Peyer's patch (tissue), 4 donors: ENCODE results near the gene DSCAML1. TPM values are rescaled to one million over a fixed set of nuclear protein-coding genes. Genes with fewer than 3 reads are reported as not detected.

Experiments used
- DNase-seq, 3 donors: peaks; one replicate each; pipeline ENCODE4 v3.0.0-alpha.2; 2017 to 2019
- H3K27ac ChIP-seq, 4 donors: fragments of 200-600 bp; sonication (generic); one replicate each; pipeline ENCODE4 v1.5.1; 2016 to 2019
- H3K27me3 ChIP-seq, 2 donors: fragments of 200-600 bp; sonication (generic); one replicate each; pipeline ENCODE4 v1.5.1; 2019
- H3K36me3 ChIP-seq, 3 donors: fragments of 200-600 bp; sonication (generic); one replicate each; pipeline ENCODE4 v1.5.1; 2016 to 2019
- H3K4me1 ChIP-seq, 4 donors: fragments of 200-600 bp; sonication (generic); one replicate each; pipeline ENCODE4 v1.5.1; 2016 to 2019
- H3K4me3 ChIP-seq, 4 donors: fragments of 200-600 bp; sonication (generic); 1 replicate in 3 of 4; 2 replicates in 1 of 4; pipeline ENCODE4 v1.5.1; 2016 to 2019; ENCODE audit warnings: mild to moderate bottlenecking in 1 of 4
- H3K9me3 ChIP-seq, 4 donors: fragments of 200-600 bp; sonication (generic); one replicate each; pipeline ENCODE4 v1.5.1; 2016 to 2019; ENCODE audit warnings: mild to moderate bottlenecking in 1 of 4
- CTCF ChIP-seq, 6 experiments: fragments of 450-650 bp in 4 of 6; fragments of 200-600 bp in 2 of 6; sonication (generic) in 1 of 6; IDR thresholded peaks; one replicate each; pipeline ENCODE4 v1.5.1; 2017 to 2019; ENCODE audit warnings: antibody characterized with exemption in 6 of 6, mild to moderate bottlenecking in 3 of 6, moderate library complexity in 1 of 6
- POLR2A ChIP-seq, 2 donors: fragments of 450-650 bp; IDR thresholded peaks; one replicate each; pipeline ENCODE4 v1.5.1; 2017; ENCODE audit warnings: antibody characterized with exemption in 2 of 2, mild to moderate bottlenecking in 2 of 2, moderate library complexity in 2 of 2
- total RNA-seq, 4 donors: library from RNA; depleted of rRNA; stranded (reverse); fragments of >200 nt; gene quantifications; one replicate each; pipeline ENCODE4 v1.1.0, GENCODE V29; 2016

The DSCAML1 gene
- total RNA-seq, 4 donors from 2014 or later, result 0.18 to 5.8 (median 2.9) TPM

GRCh38 chr11:117832511-117832910, 35.5 kb upstream of the DSCAML1 start:
- Histone ChIP-seq H3K4me3 (no peak overlapping the region), H3K4me1 (peaks cover 0 to 26% (median 14%) of the 10 kb centered on the region in 4 donors), H3K9me3 (no peaks in the 10 kb centered on the region), H3K27ac (no peak overlapping the region), H3K36me3 (no peaks in the 10 kb centered on the region), H3K27me3 (no peaks in the 10 kb centered on the region)
- DNase-seq, result peak in 1 of 3 donors; percentile 3
- TF ChIP-seq CTCF (IDR thresholded peaks at IDR 0.05), result no peak
- TF ChIP-seq POLR2A (IDR thresholded peaks at IDR 0.05), result no peak

GRCh38 chr11:117831661-117832415, 34.8 kb upstream of the DSCAML1 start:
- TF ChIP-seq POLR2A (IDR thresholded peaks at IDR 0.05), result no peak
- TF ChIP-seq CTCF (IDR thresholded peaks at IDR 0.05), result no peak
- H3K4me1 ChIP-seq, result peaks cover 0 to 26% (median 14%) of the 10 kb centered on the region in 4 donors
- H3K36me3 ChIP-seq, result no peaks in the 10 kb centered on the region
- no peak overlapping the region for H3K4me3 ChIP-seq
- H3K27ac ChIP-seq, result no peak overlapping the region
- DNase-seq, result peak in 2 of 3 donors; percentile 9 to 34
- no peaks in the 10 kb centered on the region for H3K9me3 ChIP-seq
- H3K27me3 ChIP-seq, result no peaks in the 10 kb centered on the region

GRCh38 chr11:117830674-117831351, 33.8 kb upstream of the DSCAML1 start:
- peaks cover 0 to 26% (median 14%) of the 10 kb centered on the region in 4 donors for H3K4me1 ChIP-seq
- H3K4me3 ChIP-seq, result no peak overlapping the region
- H3K9me3 ChIP-seq, result no peaks in the 10 kb centered on the region
- no peak overlapping the region for H3K27ac ChIP-seq
- DNase-seq, result peak in 2 of 3 donors; percentile 14 to 41
- no peaks in the 10 kb centered on the region for H3K27me3 ChIP-seq
- H3K36me3 ChIP-seq, result no peaks in the 10 kb centered on the region
- no peak for TF ChIP-seq CTCF (IDR thresholded peaks at IDR 0.05)
- TF ChIP-seq POLR2A (IDR thresholded peaks at IDR 0.05), result no peak

GRCh38 chr11:117830072-117830471, 33.1 kb upstream of the DSCAML1 start:
- Histone ChIP-seq H3K4me1 (peaks cover 0 to 28% (median 14%) of the 10 kb centered on the region in 4 donors), H3K27me3 (no peaks in the 10 kb centered on the region), H3K4me3 (no peak overlapping the region), H3K27ac (no peak overlapping the region), H3K9me3 (no peaks in the 10 kb centered on the region), H3K36me3 (no peaks in the 10 kb centered on the region)
- DNase-seq, result peak in 2 of 3 donors; percentile 8 to 44
- TF ChIP-seq POLR2A (IDR thresholded peaks at IDR 0.05), result no peak
- TF ChIP-seq CTCF (IDR thresholded peaks at IDR 0.05), result no peak

GRCh38 chr11:117829369-117829725, 32.3 kb upstream of the DSCAML1 start:
- H3K9me3 ChIP-seq, result no peaks in the 10 kb centered on the region
- H3K27me3 ChIP-seq, result no peaks in the 10 kb centered on the region
- TF ChIP-seq CTCF (IDR thresholded peaks at IDR 0.05) (no peak), POLR2A (IDR thresholded peaks at IDR 0.05) (no peak)
- H3K4me1 ChIP-seq, result peaks cover 0 to 35% (median 14%) of the 10 kb centered on the region in 4 donors
- no peak overlapping the region for H3K4me3 ChIP-seq
- H3K36me3 ChIP-seq, result no peaks in the 10 kb centered on the region
- peak; percentile 16 to 47 (median 45) for DNase-seq
- peak overlapping the region; percentile 26 to 60 (median 43) for H3K27ac ChIP-seq
